ENCODE results near the gene CYP26B1.

DNA sequence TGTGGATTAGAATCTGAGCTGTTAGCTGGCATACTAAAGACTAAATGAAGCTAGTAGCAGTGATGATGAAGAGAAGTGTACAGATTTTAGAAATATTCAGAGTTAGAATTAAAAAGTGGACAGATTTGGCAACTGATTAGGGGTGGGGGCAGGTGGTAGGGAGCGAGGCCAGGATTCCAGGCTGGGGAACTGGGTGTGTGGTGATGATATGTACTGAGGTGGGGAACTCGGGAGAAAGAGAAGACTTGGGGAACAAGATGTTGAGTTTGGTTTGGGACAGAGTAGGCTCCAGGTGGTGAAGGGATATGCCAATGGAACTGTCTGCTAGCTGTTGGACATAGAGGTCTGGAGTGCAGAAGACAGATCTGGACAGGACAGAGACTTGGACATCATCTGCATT is 9.2 kb upstream of the CYP26B1 start:
- TF ChIP-seq ZNF431 (CRISPR knock-in tag; IDR thresholded peaks at IDR 0.05) (no peak), RAD21 (CRISPR knock-in tag; conservative IDR thresholded peaks at IDR 0.05 in 1 of 2, IDR thresholded peaks at IDR 0.05 in 1 of 2) (no peak)
